ENCODE results near the gene HDAC10.

HDAC10 gene

GRCh38 chr22:50236731-50237409, 14.2 kb downstream of the HDAC10 start:
- peak in 1 of 3 experiments; percentile 41 for DNase-seq

- DNase-seq = no peak
Measured at GRCh38 chr22:50233223-50233622, 17.8 kb downstream of the HDAC10 start.

- no peak for DNase-seq
Measured at GRCh38 chr22:50232481-50233151, 18.4 kb downstream of the HDAC10 start.

GRCh38 chr22:50229370-50229769, 21.7 kb downstream of the HDAC10 start:
- DNase-seq = no peak

GRCh38 chr22:50228366-50228765, 22.7 kb downstream of the HDAC10 start:
- DNase-seq = no peak

GRCh38 chr22:50227579-50228215, 23.4 kb downstream of the HDAC10 start:
- no peak for DNase-seq

- DNase-seq = no peak
Measured at GRCh38 chr22:50226875-50227165, 24.2 kb downstream of the HDAC10 start.

GRCh38 chr22:50226063-50226874, 24.8 kb downstream of the HDAC10 start:
- no peak for DNase-seq

- DNase-seq = no peak
Measured at GRCh38 chr22:50225200-50225969, 25.7 kb downstream of the HDAC10 start.

- no peak for DNase-seq
Measured at GRCh38 chr22:50224071-50224470, 27.0 kb downstream of the HDAC10 start.

- no peak for DNase-seq
Measured at GRCh38 chr22:50222508-50222907, 28.6 kb downstream of the HDAC10 start.

GRCh38 chr22:50221410-50222300, 29.4 kb downstream of the HDAC10 start:
- DNase-seq = no peak

GRCh38 chr22:50220603-50221409, 30.3 kb downstream of the HDAC10 start:
- DNase-seq = no peak

- DNase-seq = no peak
Measured at GRCh38 chr22:50219800-50220602, 31.1 kb downstream of the HDAC10 start.

- DNase-seq = peak; percentile 2 to 87 (median 84)
Measured at GRCh38 chr22:50218996-50219727, 31.9 kb downstream of the HDAC10 start.

GRCh38 chr22:50218153-50218995, 32.7 kb downstream of the HDAC10 start:
- peak; percentile 0 to 75 (median 65) for DNase-seq

- no peak for DNase-seq
Measured at GRCh38 chr22:50217543-50218152, 33.4 kb downstream of the HDAC10 start.

All from NCI-H1417 (cell line).